GM19467 (cell line): ENCODE data around the gene YWHAG.
A peak's percentile ranks its signal among the peaks of the same experiment; 100 is the strongest.
"Not testable (repeated sequence)": the region's sequence is repeated elsewhere in the genome, so short reads cannot be mapped to it uniquely, and the experiment has no call there.

Experiments
- ATAC-seq: cut with Tn5 transposase; IDR thresholded peaks from one replicate; pipeline ENCODE4 v1.9.1; 2021; ENCODE audit warnings: mild to moderate bottlenecking, moderate library complexity; ENCODE audit not compliant: unreplicated experiment

The YWHAG gene

GRCh38 chr7:76301000-76301399 lies 57.8 kb downstream of the YWHAG start:
- ATAC-seq, result no peak

GRCh38 chr7:76300166-76300731 lies 58.5 kb downstream of the YWHAG start:
- no peak for ATAC-seq

DNA sequence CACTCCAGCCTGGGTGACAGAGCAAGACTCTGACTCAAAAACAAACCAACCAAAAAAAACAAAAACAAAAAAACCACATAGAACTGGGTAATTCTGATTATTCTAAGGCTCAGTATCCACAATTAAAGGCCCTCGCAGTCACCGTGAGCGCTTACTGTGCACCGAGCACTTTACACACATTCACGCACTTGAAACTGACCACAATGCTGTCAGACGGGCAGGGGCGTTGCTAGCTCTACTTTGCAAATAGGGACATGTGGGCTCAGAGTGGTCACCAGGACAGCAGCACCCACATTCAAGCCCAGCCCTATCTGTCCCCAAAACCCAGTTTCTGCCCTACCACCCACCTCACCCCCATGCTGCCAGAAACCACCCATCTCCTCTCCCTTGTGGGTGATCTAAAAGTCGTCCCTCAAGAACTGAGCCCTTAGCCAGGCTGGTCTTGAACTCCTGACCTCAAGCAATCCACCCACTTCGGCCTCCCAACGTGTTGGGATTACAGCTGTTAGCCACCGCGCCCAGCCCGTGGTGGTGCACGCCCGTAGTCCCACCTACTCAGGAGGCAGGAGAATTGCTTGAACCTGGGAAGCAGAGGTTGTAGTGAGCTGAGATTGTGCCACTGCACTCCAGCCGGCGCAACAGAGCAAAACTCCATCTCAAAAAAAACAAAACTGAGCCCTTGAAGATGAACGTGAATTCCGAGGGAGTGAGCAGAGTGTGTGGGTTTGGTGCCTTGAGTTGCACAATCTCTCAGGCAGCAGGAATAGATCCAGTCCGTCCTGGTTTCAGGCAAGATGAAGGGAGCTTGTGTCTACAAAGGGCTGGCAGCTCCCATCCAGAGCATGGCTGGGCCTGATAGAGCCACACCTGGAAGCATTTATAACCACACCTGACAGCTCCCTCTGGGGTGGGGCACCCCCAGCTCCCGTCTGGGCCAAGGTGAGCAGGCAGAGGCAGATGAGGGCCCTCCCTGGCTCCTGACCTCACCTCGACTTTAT lies 61.7 kb downstream of the YWHAG start:
- no peak for ATAC-seq

GRCh38 chr7:76294344-76295024 lies 64.3 kb downstream of the YWHAG start:
- ATAC-seq, result no peak

GRCh38 chr7:76293407-76293901 lies 65.3 kb downstream of the YWHAG start:
- ATAC-seq, result no peak

DNA sequence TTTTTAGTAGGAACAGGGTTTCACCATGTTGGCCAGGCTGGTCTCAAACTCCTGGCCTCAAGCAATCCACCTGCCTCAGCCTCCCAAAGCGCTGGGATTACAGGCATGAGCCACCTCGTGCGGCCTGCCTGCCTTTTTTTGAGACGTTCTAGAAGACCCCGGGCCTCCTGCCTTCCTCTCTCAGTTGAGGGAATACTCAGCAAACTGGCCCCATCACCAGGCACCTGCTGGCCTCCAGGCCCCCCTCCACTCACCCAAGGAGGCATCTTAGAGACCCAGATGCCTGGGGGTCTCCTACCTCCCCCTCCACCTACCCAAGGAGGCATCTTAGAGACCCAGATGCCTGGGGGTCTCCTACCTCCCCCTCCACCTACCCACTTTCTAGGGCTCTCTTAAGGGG lies 65.9 kb downstream of the YWHAG start:
- ATAC-seq, result not testable (repeated sequence)

GRCh38 chr7:76292213-76292573 lies 66.6 kb downstream of the YWHAG start:
- ATAC-seq, result no peak

GRCh38 chr7:76291351-76292212 lies 67.2 kb downstream of the YWHAG start:
- peak; percentile 69 for ATAC-seq

DNA sequence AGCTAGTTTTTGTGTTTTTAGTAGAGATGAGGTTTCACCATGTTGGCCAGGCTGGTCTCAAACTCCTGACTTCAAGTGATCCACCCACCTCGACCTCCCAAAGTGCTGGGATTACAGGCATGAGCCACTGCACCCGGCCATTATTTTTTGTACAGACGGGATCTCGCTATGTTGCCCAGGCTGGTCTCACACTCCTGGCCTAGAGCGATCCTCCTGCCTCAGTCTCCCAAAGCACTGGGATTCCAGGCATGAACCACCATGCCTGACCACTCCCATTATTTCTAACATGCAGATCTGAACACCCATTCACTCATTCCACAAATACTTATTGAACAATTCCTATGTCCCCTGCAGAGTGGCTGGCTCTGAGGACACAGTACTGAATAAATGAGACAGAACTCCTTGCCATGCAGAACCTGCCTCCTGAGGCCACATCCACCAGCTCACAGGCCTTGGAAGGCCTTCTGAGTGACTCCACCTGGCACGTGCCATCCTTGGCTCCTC lies 67.9 kb downstream of the YWHAG start:
- not testable (repeated sequence) for ATAC-seq

GRCh38 chr7:76286842-76287403 lies 71.9 kb downstream of the YWHAG start:
- no peak for ATAC-seq

- no peak for ATAC-seq
These were observed 73.0 kb downstream of the YWHAG start for GRCh38 chr7:76285604-76286374.

- ATAC-seq, result no peak
These were observed 75.3 kb downstream of the YWHAG start for GRCh38 chr7:76283254-76284159.

DNA sequence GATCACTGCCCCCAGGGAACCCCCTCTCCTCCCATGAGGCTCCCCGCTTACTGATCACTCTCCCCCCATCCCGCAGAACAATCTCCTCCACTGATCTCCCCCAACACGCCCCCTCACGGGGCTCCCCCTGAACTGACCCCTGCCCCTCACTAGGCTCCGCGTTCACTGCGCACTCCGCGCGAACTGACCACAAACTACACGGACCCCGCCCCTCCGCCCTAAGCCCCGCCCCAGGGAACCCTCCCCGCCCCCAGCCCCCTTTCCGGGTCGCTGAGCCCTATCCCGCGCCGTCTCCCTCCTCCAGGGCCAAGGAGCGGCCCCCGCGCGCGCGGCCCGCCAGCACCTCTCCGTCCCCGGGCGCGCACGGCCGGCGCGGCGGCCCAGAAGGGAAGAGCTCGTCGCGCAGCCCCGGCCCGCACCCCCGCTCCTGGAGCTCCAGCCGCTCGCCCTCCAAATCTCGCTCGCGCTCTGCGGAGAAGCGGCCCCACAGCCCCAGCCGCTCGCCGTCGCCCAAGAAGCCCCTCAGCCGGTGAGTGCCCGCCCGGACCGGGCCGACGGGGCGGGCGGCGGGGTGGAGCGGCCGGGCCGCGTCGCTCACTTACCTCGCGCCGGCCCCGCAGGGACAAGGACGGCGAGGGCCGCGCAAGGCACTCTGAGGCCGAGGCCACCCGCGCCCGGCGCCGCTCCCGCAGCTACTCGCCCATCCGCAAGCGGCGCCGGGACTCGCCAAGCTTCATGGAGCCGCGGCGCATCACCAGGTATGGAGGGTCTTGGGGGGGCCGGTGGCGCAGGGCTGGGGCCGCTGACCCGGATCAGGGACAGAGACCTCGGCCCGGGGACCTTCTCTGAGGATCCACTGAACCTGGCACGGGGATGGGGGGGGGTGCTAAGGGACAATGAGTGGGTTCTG lies 76.2 kb downstream of the YWHAG start:
- ATAC-seq, result no peak

- no peak for ATAC-seq
These were observed 77.0 kb downstream of the YWHAG start for GRCh38 chr7:76281706-76282343.

DNA sequence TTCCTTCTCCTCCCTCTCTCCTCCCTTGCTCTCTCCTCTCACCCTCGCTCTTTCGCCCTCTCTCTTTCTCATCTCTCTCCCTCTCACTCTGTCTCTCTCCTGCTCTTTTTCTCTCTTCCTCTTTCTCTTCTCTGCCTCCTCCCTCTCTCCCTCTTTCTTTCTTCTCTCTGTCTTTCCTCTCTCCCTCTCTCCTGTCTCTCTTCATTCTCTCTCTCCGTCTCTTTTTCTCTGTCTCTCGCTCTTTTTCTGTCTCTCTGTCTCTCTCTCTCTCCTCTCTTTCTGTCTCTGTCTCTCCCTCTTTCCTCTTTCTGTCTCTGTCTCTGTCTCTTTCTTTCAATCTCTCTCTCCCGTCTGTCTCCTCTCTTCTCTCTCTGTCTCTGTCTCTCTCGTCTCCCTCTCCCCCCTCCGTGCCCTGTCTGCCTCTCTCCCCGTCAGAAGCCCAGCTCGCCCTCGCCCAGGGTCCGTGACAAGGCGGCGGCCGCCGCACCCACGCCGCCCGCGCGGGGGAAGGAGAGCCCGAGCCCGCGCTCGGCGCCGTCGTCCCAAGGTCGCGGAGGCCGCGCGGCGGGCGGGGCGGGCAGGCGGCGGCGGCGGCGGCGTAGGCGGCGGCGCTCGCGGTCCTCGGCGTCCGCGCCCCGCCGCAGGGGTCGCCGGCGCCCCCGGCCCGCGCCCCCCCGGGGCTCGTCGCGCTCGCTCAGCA lies 77.6 kb downstream of the YWHAG start:
- no peak for ATAC-seq

GRCh38 chr7:76280408-76280807 lies 78.4 kb downstream of the YWHAG start:
- ATAC-seq, result no peak
